C1 segment of cervical spinal cord (tissue), 14 donors: ENCODE results near the gene SCAI.
A peak's percentile ranks its signal among the peaks of the same experiment; 100 is the strongest.
"Not testable (repeated sequence)": the region's sequence is repeated elsewhere in the genome, so short reads cannot be mapped to it uniquely, and the experiment has no call there.

ENCODE experiments used
- DNase-seq, 14 donors: peaks; one replicate each; lab custom pipeline; 2025; lab: John Stamatoyannopoulos, UW

The SCAI gene

DNA sequence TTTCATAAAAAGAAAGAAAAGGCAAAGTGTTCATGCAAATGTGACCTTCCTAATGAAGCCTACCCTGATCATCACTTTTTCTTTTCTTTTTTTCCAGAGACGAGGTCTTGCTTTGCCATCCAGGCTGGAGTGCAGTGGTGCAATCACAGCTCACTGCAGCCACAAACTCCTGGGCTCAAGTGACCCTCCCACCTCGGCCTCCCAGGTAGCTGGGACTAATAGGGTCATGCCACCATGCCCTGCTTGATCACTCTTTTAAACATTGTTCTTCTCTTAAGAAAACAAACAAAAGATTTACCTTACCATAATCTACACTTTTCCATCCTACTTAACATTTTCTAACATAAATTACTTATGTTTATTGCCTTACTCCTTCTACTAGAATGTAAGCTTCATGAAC, 193.9 kb downstream of the SCAI start:
- DNase-seq, result no peak

DNA sequence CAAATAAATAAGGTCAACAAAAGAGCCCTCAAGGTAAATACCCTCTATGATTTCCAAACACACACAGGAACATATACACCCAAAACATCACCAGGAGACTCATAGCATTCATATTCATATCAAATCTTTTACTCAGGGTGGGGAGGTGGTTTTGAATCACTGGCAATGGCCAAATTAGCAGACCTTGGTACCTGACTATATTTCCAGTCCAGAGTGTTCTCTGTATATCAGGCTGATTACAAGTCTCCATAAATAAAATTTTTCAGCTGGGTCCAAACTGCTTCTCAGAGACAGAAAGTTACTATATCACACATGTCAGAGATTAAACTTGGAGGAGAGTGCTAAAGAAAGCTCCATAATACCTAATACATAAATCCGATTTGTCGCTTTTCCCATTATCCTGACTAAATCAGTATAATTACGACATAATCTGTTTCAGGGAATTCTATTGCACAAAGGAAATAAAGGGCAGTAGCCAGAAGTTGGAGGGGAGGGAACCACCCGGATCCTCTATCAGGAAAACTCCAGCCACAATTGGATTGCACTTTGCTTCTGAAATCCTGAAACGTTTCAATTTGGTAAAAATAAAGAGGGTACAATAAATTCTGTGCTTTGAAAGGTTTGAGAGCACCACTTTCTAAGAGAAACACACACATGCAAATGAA, 195.5 kb downstream of the SCAI start:
- DNase-seq, result no peak

DNA sequence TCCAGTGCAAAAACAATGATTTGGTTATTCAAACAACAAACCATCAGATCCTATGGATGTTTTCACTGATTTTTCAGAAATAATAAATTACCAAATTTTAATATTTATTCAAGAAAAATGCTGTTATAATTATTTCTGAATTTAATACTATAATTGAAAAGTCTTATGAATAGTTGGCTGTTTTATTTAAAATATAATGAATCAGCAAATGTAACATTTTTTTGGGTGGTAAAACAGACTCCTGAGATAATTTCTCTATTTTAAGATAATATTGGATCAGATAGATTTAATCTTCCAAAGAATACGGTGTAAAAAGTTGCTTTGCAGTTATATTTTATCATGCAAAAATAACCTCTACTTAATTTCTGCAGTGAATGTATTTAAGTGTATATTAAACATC, 197.2 kb downstream of the SCAI start:
- DNase-seq, result no peak

DNA sequence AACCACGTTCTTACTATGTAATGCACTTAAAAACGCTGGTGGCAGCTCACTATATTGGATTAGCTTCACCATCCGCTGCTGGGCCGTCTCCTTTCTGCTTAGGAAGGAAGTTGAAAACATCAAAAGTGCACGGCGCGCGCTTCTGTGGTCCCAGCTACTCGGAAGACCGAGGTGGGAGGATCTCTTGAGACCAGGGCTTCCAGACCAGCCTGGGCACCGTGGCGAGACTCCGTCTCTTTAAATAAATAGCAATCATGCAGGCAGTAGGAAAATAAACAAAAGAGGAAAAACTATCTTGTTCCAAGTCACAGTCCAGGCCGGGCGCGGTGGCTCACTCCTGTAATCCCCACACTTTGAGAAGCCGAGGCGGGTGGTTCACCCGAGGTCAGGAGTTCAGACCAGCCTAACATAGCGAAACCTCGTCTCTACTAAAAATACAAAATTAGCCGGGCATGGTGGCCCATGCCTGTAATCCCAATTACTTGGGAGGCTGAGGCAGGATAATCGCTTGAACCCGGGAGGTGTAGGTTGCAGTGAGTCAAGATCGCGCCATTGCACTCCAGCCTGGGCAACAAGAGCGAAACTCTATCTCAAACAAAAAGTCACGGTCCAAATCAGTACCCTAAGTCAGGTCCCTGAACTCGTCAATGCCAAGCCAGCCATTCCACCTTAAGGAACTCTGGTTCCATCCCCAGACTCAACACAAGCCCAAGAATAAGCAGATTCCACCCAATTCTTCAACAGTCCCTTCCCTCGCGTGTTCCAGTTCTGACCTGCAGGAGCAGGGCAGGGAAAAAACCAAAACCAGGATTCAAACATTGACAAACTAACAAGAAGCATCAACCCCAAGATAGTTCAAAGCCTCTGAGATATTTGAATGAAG, 201.4 kb downstream of the SCAI start:
- DNase-seq, result peak in 6 of 14 donors; percentile 29 to 78 (median 54)

DNA sequence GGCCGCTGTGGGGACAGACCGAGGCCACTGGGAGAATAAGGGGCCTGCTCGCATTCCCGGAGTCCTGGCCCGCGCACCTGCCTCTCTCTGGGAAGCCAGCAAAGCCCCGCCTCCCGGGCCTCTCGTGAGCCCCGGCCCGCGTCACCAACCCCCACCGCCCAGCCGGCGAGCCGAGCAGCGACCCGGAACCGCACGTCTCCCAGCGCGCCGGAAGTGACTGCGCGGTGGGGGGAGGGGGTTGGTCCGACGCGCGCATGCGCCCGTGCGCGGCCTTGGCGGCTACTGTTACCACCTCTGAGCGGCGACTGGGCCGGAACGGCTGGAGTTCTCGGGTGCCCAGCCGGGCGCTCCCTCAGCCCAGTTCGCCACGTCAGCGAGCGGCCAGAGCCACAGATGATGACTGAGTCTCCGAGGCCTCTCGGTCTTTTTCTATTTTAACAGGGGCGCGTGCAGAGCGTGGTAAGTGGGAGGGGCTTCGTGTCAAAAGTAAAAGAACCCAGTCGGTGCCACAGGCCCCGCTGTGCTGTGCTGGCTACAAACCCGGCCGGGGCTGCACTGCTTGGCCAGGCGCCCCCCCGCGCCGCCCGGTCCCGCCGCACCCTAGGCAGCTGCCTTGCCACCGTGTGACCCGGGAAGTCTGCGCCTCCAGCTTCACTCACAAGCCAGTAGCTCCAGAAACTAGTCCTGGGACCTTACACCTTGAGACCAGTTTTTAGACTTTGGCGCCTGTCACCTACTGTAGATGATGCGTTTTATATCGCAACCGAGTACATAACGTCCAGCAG, 202.2 kb downstream of the SCAI start, which contains the start of gene GOLGA1:
Gene GOLGA1 (minus strand): TSS at position 190 of the 785 bp plus-strand sequence. CDS start 2,372 bp downstream, outside the sequence.
- DNase-seq, result peak; percentile 66 to 98 (median 91)

DNA sequence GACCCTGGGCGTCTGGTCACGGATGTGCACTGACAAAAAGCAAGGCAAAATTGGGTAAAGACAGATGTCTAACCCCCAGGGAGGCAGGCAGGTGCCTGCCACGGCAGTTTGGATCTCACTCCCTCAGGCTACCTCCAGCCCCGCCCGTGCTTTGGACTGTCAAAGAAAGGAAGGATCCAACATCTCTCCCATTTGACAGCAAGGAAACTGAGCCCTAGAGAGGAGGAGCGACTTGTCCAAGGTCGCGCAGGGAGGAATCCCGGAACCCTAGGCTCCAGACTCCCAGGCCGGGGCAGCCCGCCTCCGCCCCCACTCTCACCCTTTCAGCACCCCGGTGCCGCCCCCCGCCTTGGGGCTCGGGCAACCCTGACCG, 202.8 kb downstream of the SCAI start:
- peak in 1 of 14 donors; percentile 68 for DNase-seq

DNA sequence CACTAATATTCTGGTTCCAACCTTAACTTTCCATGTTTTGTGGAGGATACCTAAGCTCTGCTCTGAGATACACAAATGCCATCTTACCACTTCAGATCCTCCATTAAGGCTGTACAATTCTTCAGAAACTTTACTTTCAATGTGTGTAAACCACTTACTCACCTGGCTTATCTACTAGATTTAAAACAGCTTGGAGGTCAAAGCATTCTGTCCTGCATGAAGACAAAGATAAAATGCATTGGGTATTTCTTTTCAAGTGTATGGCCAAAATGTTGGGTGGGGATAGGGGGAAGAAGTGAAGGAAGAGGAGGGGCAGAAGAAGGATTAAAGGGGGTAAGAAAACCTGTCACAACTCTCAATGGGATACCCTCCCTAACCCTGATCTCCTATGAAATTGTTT, 203.4 kb downstream of the SCAI start:
- DNase-seq, result no peak

DNA sequence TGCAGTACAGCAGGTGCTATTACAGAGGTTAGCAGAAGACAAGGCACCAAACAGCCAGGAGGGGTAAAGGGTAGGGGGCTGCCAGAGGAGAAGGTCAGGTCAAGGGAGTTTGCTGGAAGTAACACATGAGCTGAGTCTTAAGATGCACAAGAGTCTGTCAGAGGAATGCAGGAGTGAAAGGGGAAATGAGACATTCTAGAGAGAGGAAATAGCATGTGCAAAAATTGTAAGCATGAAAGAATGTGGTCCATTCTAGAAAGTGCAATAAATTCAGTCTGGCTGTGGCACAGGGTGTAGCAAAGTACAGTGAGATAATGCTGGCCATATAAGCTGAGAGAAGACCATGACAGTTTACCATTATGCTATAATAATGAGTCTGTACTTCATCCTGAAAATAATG, 209.0 kb downstream of the SCAI start:
- no peak for DNase-seq

DNA sequence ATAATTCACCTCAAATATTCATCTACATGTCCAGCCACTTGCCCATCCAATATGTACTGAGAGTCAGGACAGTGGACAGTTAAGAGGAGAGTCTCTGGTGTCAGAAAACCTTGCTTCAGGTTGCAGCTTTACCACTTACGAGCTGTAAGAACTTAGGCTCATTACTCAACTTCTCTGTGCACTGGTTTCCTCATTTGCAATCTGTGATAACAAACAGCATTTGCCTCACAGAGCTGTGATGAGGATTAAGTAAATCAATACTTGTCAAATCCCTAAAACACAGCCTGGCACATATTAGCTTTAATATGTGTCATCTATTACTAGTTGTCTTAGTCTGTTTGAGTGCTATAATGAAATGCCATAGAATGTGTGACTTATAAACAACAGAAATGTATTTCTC, 211.0 kb downstream of the SCAI start:
- no peak for DNase-seq

DNA sequence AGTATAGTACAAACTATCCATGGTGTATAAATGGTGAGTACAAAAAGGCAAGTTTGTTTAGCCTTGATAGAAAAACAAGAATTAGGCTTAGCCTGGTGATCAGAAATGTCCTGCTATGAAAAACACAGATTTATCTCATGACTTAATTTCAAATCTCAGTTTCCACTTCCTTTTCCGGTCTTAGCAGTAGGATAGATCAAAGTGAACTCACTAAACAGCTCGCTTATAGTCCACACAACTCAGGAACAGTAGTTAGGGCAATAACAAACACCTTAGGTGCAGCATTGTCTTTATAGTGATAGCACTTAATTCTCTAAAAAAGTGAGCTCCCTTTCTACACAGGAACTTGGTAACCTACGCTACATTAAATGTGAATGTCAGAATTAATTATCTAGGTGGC, 213.9 kb downstream of the SCAI start:
- DNase-seq, result no peak

DNA sequence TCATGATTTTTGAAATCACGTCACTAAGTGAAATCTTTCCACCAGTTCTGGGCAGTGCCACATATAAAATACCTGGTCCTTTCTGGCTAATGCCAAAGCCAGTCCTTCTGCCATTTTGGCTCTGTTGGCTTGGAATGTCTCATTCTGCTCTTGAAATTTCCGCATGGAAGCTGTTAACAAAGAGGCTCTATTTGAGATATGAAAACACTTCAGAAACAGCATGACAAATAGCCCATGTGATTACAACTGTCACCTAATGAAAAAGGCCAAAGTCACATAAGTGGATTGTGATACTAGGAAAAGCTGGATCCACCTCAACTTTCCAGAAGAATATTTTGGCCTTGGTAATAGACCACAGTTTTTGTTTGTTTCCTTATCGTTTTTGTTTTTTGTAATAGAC, 215.2 kb downstream of the SCAI start:
- no peak for DNase-seq

DNA sequence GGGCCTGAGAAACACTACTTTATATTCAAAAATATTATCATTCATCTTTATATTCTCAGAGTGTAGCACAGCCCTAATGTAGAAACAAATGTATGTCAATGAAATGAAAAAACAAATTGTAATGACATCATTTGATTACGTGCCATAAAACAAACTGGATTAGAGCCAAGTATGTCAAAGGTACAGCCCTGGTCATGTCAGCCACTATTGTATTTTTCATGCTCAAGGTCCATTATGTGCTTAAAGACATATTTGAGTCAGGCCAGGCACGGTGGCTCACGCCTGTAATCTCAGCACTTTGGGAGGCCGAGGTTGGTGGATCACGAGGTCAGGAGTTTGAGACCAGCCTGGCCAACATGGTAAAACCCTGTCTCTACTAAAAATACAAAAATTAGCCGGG, 222.9 kb downstream of the SCAI start:
- not testable (repeated sequence) for DNase-seq

DNA sequence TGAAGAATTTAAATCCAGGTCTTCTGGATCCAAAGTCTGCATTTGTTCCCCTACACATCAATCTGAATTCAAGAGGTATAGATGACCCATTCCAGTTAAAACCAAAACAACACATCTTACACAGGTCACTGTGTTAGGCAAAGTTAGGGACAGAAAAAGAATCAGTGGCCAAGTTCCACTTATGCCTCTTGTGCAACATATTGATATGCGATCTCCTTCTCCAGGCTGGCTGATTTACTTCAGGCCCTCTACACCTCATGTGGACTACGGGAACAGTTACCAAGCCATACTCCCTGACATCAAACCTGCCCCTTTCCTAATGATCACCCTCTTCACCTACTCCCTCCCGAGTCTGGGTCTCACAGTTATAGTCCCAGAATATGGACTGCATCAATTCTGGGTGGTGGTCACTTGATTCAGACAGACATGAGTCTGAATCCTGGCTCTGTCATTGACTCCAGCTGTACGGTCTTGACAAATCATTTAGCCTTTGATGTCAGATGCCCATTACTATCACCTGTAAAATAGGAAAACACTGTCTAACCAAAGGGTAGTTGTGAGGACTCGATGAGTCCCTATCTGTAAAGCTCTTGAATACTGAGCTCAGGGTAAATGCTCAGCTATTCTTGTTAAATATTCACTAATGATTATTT, 228.4 kb downstream of the SCAI start:
- DNase-seq, result no peak

DNA sequence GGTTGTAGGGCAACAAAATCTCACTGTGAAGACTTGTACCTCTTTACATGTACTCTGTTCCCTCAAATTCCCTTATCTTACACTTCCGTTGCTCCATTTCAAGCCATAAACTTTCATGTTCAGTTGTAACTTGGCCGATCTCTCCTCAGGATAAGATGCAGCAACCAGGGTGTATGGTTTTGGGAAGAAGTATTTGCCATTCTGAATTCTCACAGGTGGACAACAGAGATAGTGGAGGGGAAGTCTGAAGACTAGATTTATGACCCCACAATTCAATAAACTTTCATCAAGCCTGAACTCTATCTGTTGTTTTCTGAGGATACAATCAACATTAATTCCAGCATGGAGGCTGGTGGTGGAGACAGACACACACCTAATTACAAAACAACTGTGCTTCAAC, 229.9 kb downstream of the SCAI start:
- DNase-seq, result no peak

DNA sequence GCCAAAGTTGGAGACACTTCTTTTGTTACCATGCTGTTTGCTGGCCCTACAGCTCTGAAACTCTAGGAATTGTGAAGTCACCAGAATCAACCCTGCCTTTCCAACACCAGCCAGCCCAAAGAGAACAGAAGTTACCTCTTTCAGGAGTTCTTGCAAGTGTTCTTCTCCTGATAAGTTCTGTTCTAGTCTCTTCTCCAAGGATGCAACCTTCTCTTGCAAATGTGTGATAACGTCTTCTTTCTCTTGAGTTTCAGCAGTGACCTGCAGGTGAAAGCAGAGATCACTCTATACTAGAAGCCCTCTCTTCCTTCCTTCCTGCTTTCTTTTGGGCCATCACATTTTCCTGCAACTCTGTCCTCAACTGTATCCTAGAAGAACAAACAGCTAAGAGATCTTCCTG, 231.6 kb downstream of the SCAI start:
- no peak for DNase-seq

DNA sequence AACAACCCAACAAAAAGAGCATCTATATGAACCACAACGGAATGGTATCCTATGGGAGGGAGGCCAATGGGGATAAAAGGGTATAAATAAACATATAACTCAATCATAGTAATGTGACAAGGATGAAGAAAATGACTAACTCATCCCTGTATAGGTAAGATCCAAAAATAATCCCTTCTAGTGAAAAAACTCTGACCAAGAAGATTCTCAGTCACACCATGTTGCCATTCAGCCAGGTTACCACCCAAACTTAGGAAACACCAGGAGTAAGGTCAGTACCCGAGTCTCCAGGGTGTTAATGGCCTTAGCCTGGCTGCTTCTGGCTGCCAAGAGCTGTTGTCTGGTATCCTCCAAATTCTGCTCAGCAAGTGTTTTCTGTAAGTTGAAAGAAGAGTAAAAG, 235.2 kb downstream of the SCAI start:
- DNase-seq, result no peak

DNA sequence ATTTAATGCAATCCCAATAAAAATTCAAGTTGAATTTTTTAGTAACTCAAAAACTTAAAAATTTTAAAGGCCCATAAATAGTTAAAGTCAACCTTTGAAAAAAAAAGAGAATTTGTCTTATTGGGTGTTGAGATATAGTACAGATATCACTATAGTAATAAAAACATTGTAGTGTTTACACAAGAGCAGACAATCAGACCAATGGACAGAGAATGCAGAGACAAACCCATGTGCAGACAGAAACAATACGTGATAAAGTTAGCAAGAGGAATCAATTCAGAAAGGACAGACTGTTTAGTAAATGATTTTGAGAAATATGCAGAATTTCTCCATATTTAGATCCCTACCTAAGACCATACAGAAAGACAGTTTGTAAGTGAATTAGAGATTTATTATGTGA, 236.4 kb downstream of the SCAI start:
- DNase-seq, result no peak

DNA sequence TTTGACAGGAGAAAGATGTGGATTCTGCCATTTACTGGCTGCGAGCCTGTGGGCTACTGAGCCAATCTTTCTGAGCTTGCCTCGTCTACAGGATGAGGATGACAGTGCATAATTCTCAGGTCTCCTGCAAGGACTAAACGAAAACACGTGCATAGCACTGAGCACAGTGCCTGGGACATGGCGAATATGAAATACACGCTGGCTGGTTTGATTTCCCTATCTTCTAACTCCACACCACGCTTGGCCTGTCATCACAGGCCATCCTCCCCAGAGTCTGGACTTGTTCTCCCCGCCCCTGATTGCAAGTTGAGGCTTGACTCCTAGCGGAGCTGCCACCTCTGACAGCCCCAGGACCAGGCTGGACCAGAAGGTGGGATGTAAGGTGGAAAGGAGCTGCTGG, 243.5 kb downstream of the SCAI start:
- no peak for DNase-seq

DNA sequence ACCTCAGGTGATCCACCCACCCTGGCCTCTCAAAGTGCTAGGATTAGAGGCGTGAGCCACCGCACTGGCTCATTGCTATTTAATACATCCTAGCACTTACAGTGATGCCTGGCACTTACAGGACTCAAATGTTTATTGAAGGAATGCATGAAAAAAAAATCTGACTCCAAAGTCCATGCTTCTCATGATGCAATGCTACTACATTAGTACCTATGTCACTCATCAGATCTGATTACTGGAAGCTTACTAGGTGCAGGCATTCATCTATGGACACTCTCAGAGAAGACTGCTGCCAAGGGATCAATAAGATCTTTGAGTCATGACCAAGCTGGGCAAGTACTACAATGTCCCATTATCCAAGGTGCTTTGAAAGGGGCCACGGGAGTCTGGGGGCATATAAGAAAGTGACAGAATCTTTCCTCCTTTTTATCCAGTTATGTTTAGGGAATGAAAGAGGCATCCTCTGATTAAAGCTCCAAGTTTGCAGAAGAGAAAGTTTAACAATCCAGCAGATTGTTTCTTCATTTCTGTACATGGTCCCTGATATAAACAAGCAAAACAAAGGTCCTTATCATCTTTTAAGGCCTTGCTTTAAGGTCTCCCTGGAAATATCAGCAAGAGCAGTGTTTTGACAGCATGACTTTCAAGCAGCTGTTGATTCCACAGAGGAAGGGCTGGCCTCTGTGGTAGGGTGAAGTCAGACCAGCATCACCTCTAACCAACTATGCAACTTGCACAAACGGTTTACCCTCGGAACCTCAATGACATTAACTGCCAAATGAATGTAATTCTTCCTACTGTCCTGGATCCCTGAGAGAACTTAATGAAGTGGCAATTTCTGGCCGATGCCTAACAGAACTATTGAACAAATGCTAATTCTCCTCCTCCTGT, 245.5 kb downstream of the SCAI start:
- no peak for DNase-seq

DNA sequence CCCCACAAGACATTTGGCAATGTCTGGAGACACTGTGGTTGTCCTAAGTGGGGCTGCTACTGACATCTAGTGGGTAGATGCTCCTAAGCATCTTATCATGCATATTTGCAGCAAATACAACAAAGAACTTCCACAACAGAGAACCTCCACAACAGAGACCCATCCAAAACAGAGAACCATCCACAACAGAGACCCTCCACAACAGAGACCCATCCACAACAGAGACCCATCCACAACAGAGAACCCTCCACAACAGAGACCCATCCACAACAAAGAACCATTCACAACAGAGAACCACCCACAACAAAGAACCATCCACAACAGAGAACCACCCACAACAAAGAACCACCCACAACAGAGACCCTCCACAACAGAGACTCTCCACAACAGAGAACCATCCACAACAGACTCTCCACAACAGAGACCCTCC, 248.6 kb downstream of the SCAI start:
- peak in 3 of 14 donors; percentile 15 to 18 (median 16) for DNase-seq
